Measurements from ENCODE around the gene SHISA6. TPM values are rescaled to one million over a fixed set of nuclear protein-coding genes. Genes with fewer than 3 reads are reported as not detected.

The SHISA6 gene
- total and polyA plus RNA-seq, 4 donors: not detected

DNA sequence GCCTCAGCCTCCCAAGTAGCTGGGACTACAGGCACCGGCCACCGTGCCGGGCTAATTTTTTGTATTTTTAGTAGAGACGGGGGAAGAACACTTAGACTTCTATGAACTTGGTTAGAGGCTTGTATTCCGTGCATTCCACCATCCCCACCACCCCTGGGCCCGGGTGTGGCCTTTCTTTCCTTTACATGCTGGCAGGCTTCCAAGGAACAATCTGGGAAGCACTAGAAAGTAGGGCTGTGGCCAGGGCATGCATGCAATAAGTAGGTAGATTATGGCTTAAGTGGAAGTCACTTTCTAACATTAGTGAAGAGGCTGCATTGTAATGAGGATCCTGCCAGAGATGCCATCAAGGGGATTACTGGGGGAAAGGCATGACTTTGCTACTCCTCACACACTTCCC lies 171.6 kb downstream of the SHISA6 start:
- no peaks in the 10 kb centered on the region for H3K36me3 ChIP-seq (ENCODE audit: control insufficient read depth in 4 of 4, insufficient read depth in 3 of 4, low read depth in 1 of 4, low read length in 3 of 4)
- no peak overlapping the region for H3K27ac ChIP-seq (ENCODE audit: low read depth in 1 of 2, low read length in 2 of 2)
- no peak for DNase-seq (ENCODE audit: low spot score)
- 79% methylated on average over 6 of the region's 6 CpGs for WGBS
- H3K9ac ChIP-seq (ENCODE audit: low read depth in 1 of 2, low read length in 2 of 2): no peak overlapping the region
- no peaks in the 10 kb centered on the region for H3K9me3 ChIP-seq (ENCODE audit: control insufficient read depth in 4 of 4, low read length in 3 of 4)
- no peak overlapping the region for H3K4me3 ChIP-seq (ENCODE audit: low read depth in 1 of 3, low read length in 3 of 3)
- H3K27me3 ChIP-seq (ENCODE audit: control insufficient read depth in 4 of 4, insufficient read depth in 4 of 4, low read length in 3 of 4): no peaks in the 10 kb centered on the region
- no peaks in the 10 kb centered on the region for H3K4me1 ChIP-seq (ENCODE audit: control insufficient read depth in 4 of 4, insufficient read depth in 4 of 4, low read length in 3 of 4)
- TF ChIP-seq HNF4A (conservative IDR thresholded peaks at IDR 0.05): no peak
- no peak for TF ChIP-seq RAD21 (IDR thresholded peaks at IDR 0.05)
- TF ChIP-seq JUND (IDR thresholded peaks at IDR 0.05): no peak
- TF ChIP-seq SP1 (IDR thresholded peaks at IDR 0.05): no peak
- TF ChIP-seq FOXA1 (IDR thresholded peaks at IDR 0.05): no peak
- TF ChIP-seq, protein P1, sequence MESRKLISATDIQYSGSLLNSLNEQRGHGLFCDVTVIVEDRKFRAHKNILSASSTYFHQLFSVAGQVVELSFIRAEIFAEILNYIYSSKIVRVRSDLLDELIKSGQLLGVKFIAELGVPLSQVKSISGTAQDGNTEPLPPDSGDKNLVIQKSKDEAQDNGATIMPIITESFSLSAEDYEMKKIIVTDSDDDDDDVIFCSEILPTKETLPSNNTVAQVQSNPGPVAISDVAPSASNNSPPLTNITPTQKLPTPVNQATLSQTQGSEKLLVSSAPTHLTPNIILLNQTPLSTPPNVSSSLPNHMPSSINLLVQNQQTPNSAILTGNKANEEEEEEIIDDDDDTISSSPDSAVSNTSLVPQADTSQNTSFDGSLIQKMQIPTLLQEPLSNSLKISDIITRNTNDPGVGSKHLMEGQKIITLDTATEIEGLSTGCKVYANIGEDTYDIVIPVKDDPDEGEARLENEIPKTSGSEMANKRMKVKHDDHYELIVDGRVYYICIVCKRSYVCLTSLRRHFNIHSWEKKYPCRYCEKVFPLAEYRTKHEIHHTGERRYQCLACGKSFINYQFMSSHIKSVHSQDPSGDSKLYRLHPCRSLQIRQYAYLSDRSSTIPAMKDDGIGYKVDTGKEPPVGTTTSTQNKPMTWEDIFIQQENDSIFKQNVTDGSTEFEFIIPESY (IDR thresholded peaks at IDR 0.05): no peak
- TF ChIP-seq, protein P2, sequence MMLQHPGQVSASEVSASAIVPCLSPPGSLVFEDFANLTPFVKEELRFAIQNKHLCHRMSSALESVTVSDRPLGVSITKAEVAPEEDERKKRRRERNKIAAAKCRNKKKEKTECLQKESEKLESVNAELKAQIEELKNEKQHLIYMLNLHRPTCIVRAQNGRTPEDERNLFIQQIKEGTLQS (IDR thresholded peaks at IDR 0.05): no peak
- TF ChIP-seq RXRA (IDR thresholded peaks at IDR 0.05): no peak
- no peak for TF ChIP-seq TAF1 (conservative IDR thresholded peaks at IDR 0.05)
- TF ChIP-seq, protein P3, sequence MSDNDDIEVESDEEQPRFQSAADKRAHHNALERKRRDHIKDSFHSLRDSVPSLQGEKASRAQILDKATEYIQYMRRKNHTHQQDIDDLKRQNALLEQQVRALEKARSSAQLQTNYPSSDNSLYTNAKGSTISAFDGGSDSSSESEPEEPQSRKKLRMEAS (IDR thresholded peaks at IDR 0.05): no peak
- no peak for TF ChIP-seq NR2F2 (IDR thresholded peaks at IDR 0.05)
- TF ChIP-seq, protein P4, sequence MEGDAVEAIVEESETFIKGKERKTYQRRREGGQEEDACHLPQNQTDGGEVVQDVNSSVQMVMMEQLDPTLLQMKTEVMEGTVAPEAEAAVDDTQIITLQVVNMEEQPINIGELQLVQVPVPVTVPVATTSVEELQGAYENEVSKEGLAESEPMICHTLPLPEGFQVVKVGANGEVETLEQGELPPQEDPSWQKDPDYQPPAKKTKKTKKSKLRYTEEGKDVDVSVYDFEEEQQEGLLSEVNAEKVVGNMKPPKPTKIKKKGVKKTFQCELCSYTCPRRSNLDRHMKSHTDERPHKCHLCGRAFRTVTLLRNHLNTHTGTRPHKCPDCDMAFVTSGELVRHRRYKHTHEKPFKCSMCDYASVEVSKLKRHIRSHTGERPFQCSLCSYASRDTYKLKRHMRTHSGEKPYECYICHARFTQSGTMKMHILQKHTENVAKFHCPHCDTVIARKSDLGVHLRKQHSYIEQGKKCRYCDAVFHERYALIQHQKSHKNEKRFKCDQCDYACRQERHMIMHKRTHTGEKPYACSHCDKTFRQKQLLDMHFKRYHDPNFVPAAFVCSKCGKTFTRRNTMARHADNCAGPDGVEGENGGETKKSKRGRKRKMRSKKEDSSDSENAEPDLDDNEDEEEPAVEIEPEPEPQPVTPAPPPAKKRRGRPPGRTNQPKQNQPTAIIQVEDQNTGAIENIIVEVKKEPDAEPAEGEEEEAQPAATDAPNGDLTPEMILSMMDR (IDR thresholded peaks at IDR 0.05; ENCODE audit: low read depth, low read length, missing input control): no peak
- TF ChIP-seq, protein P5, sequence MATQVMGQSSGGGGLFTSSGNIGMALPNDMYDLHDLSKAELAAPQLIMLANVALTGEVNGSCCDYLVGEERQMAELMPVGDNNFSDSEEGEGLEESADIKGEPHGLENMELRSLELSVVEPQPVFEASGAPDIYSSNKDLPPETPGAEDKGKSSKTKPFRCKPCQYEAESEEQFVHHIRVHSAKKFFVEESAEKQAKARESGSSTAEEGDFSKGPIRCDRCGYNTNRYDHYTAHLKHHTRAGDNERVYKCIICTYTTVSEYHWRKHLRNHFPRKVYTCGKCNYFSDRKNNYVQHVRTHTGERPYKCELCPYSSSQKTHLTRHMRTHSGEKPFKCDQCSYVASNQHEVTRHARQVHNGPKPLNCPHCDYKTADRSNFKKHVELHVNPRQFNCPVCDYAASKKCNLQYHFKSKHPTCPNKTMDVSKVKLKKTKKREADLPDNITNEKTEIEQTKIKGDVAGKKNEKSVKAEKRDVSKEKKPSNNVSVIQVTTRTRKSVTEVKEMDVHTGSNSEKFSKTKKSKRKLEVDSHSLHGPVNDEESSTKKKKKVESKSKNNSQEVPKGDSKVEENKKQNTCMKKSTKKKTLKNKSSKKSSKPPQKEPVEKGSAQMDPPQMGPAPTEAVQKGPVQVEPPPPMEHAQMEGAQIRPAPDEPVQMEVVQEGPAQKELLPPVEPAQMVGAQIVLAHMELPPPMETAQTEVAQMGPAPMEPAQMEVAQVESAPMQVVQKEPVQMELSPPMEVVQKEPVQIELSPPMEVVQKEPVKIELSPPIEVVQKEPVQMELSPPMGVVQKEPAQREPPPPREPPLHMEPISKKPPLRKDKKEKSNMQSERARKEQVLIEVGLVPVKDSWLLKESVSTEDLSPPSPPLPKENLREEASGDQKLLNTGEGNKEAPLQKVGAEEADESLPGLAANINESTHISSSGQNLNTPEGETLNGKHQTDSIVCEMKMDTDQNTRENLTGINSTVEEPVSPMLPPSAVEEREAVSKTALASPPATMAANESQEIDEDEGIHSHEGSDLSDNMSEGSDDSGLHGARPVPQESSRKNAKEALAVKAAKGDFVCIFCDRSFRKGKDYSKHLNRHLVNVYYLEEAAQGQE (IDR thresholded peaks at IDR 0.05): no peak
- TF ChIP-seq YY1 (IDR thresholded peaks at IDR 0.05): no peak
- TF ChIP-seq EGR1 (IDR thresholded peaks at IDR 0.05; ENCODE audit: low read depth in 2 of 2): no peak

DNA sequence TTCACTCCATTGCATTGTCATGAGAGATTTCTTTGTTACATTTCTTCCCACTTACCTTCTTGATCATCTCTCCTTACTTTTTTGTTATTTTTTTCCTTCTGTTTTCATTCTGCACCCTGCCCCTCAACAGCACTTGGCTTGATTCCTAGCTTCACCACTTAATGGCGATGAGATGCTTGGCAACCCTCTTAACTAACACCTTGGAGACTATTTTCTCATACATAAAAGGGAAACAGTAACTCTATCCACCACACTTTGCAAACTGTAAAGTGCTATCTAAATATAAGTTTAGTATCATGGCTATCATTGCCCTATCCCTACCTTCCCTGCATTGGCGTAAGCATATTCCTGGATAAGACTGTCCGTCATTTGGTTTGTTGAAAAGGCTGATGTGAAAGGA lies 177.3 kb downstream of the SHISA6 start:
- Histone ChIP-seq H3K27ac (ENCODE audit: low read depth in 1 of 2, low read length in 2 of 2) (no peak overlapping the region), H3K9me3 (ENCODE audit: control insufficient read depth in 4 of 4, low read length in 3 of 4) (peaks cover 0 to 2% (median 0%) of the 10 kb centered on the region in 4 donors), H3K36me3 (ENCODE audit: control insufficient read depth in 4 of 4, insufficient read depth in 3 of 4, low read depth in 1 of 4, low read length in 3 of 4) (no peaks in the 10 kb centered on the region), H3K9ac (ENCODE audit: low read depth in 1 of 2, low read length in 2 of 2) (no peak overlapping the region), H3K4me1 (ENCODE audit: control insufficient read depth in 4 of 4, insufficient read depth in 4 of 4, low read length in 3 of 4) (no peaks in the 10 kb centered on the region), H3K27me3 (ENCODE audit: control insufficient read depth in 4 of 4, insufficient read depth in 4 of 4, low read length in 3 of 4) (no peaks in the 10 kb centered on the region), H3K4me3 (ENCODE audit: low read depth in 1 of 3, low read length in 3 of 3) (no peak overlapping the region)
- no peak for DNase-seq (ENCODE audit: low spot score)
- no peak for TF ChIP-seq GABPA (IDR thresholded peaks at IDR 0.05 in 1 of 2, conservative IDR thresholded peaks at IDR 0.05 in 1 of 2)
- WGBS: 78% methylated on average over 3 of the region's 3 CpGs

All from liver (tissue), 9 donors.